K562 (cell line): ENCODE results near the gene IL26.

Experiments
- ARID2 ChIP-seq: fragments of 450-650 bp; IDR thresholded peaks from 2 replicates; pipeline ENCODE4 v1.6.1; 2017; ENCODE audit warnings: antibody characterized with exemption, mild to moderate bottlenecking
- CREB1 ChIP-seq, 2 experiments: sonication (generic) in 1 of 2; formaldehyde crosslinking in 1 of 2; IDR thresholded peaks; 2 replicates each; pipeline versions ENCODE4 v1.6.1 to v1.8.0; 2012 to 2022; ENCODE audit warnings: inconsistent platforms in 1 of 2, mild to moderate bottlenecking in 1 of 2, missing genetic modification reagents in 1 of 2, moderate library complexity in 1 of 2
- CTCF ChIP-seq, 3 experiments: IDR thresholded peaks in 2 of 3; conservative IDR thresholded peaks in 1 of 3; 2 replicates each; pipeline ENCODE4 v1.5.1; 2011 to 2012; ENCODE audit warnings: low read length in 3 of 3, mild to moderate bottlenecking in 3 of 3, control low read depth in 2 of 3, improper control_type of control experiment in 1 of 3, inconsistent platforms in 1 of 3, low read depth in 1 of 3, mixed read lengths in 1 of 3, moderate library complexity in 1 of 3; ENCODE audit not compliant: insufficient read depth in 2 of 3
- MNT ChIP-seq, 2 experiments: fragments of 450-650 bp; conservative IDR thresholded peaks; 2 replicates each; pipeline ENCODE4 v1.6.1; 2017; ENCODE audit warnings: mild to moderate bottlenecking in 2 of 2, moderate library complexity in 2 of 2
- NFATC3 ChIP-seq: fragments of 450-650 bp; IDR thresholded peaks from 2 replicates; pipeline ENCODE4 v1.6.1; 2017; ENCODE audit warnings: mild to moderate bottlenecking
- REST ChIP-seq, 2 experiments: fragments of 450-650 bp; formaldehyde crosslinking in 1 of 2; IDR thresholded peaks; 2 replicates each; pipeline versions ENCODE4 v1.4.0 to v1.6.1; 2014 to 2020; ENCODE audit warnings: mild to moderate bottlenecking in 2 of 2, borderline replicate concordance in 1 of 2, low read depth in 1 of 2
- THAP7 ChIP-seq: fragments of 250-450 bp; sonication (Bioruptor Pico); IDR thresholded peaks from 2 replicates; pipeline ENCODE4 v1.5.0; 2021

GRCh38 chr12:68221497-68221896 is 4.1 kb downstream of the IL26 start:
- no peak for TF ChIP-seq ARID2
- no peak for TF ChIP-seq MNT (conservative IDR thresholded peaks at IDR 0.05)
- TF ChIP-seq CTCF (IDR thresholded peaks at IDR 0.05 in 2 of 3, conservative IDR thresholded peaks at IDR 0.05 in 1 of 3; ENCODE audit: insufficient read depth in 2 of 3, low read depth in 1 of 3, low read length in 3 of 3): no peak
- no peak for TF ChIP-seq THAP7 (CRISPR knock-in tag)
- no peak for TF ChIP-seq NFATC3
- no peak for TF ChIP-seq CREB1 (IDR thresholded peaks at IDR 0.05)
- TF ChIP-seq CREB1 (CRISPR knock-in tag; IDR thresholded peaks at IDR 0.05): no peak
- TF ChIP-seq REST (IDR thresholded peaks at IDR 0.05; ENCODE audit: borderline replicate concordance): no peak
- no peak for TF ChIP-seq REST (CRISPR knock-in tag; IDR thresholded peaks at IDR 0.05; ENCODE audit: low read depth)
